SK-N-SH treated with all-trans-retinoic acid at 6 μM for 48 hours (cell line): ENCODE results near the gene ARRDC3.

Experiments
- ATAC-seq: fragments of 200-7000 bp; cut with Tn5 transposase; 3 replicates; pipeline ENCODE4 v1.9.1; 2020; ENCODE audit warnings: mild to moderate bottlenecking, moderate library complexity
- ARNTL ChIP-seq: fragments of 450-650 bp; formaldehyde crosslinking; IDR thresholded peaks from 2 replicates; pipeline ENCODE4 v1.5.0; 2020; ENCODE audit warnings: low read depth, mild to moderate bottlenecking, moderate library complexity, borderline replicate concordance
- BACH2 ChIP-seq: fragments of 250-450 bp; sonication (Bioruptor Pico); IDR thresholded peaks from 2 replicates; pipeline ENCODE4 v1.9.0; 2021; ENCODE audit warnings: mild to moderate bottlenecking, borderline replicate concordance
- CREB5 ChIP-seq: fragments of 250-450 bp; sonication (Bioruptor Pico); IDR thresholded peaks from 2 replicates; pipeline ENCODE4 v1.5.1; 2020; ENCODE audit warnings: low read depth, mild to moderate bottlenecking, moderate library complexity
- CSDC2 ChIP-seq: fragments of 250-450 bp; sonication (Bioruptor Pico); IDR thresholded peaks from 2 replicates; pipeline ENCODE4 v1.5.0; 2020; ENCODE audit warnings: mild to moderate bottlenecking, moderate library complexity
- ESRRG ChIP-seq: fragments of 250-450 bp; sonication (Bioruptor Pico); IDR thresholded peaks from 2 replicates; pipeline ENCODE4 v1.6.1; 2021; ENCODE audit warnings: mild to moderate bottlenecking
- GLIS3 ChIP-seq: fragments of 250-450 bp; sonication (Bioruptor Pico); IDR thresholded peaks from 2 replicates; pipeline ENCODE4 v1.5.0; 2020; ENCODE audit warnings: mild to moderate bottlenecking, moderate library complexity
- ISL1 ChIP-seq: fragments of 250-450 bp; sonication (Bioruptor Pico); IDR thresholded peaks from 2 replicates; pipeline ENCODE4 v2.1.2; 2022; ENCODE audit warnings: mild to moderate bottlenecking, moderate library complexity
- OSR1 ChIP-seq: fragments of 250-450 bp; sonication (Bioruptor Pico); IDR thresholded peaks from 2 replicates; pipeline ENCODE4 v1.8.0; 2022; ENCODE audit warnings: moderate library complexity, mild to moderate bottlenecking, inconsistent platforms
- PATZ1 ChIP-seq: fragments of 250-450 bp; sonication (Bioruptor Pico); IDR thresholded peaks from 2 replicates; pipeline ENCODE4 v1.8.0; 2020; ENCODE audit warnings: mild to moderate bottlenecking, moderate library complexity, borderline replicate concordance
- POU6F1 ChIP-seq: fragments of 250-450 bp; sonication (Bioruptor Pico); IDR thresholded peaks from 2 replicates; pipeline ENCODE4 v1.8.0; 2021; ENCODE audit warnings: low read depth, mild to moderate bottlenecking, moderate library complexity, borderline replicate concordance
- PPARA ChIP-seq: fragments of 250-450 bp; sonication (Bioruptor Pico); IDR thresholded peaks from 2 replicates; pipeline ENCODE4 v1.5.0; 2020; ENCODE audit warnings: mild to moderate bottlenecking, borderline replicate concordance
- RARB ChIP-seq: fragments of 250-450 bp; sonication (Bioruptor Pico); IDR thresholded peaks from 2 replicates; pipeline ENCODE4 v1.8.0; 2021; ENCODE audit warnings: mild to moderate bottlenecking, moderate library complexity
- TCF4 ChIP-seq: fragments of 250-450 bp; sonication (Bioruptor Pico); IDR thresholded peaks from 2 replicates; pipeline ENCODE4 v1.8.0; 2021; ENCODE audit warnings: mild to moderate bottlenecking, moderate library complexity, borderline replicate concordance
- TOX ChIP-seq: fragments of 250-450 bp; sonication (Bioruptor Pico); IDR thresholded peaks from 2 replicates; pipeline ENCODE4 v1.8.0; 2021; ENCODE audit warnings: mild to moderate bottlenecking, moderate library complexity, borderline replicate concordance
- TSHZ2 ChIP-seq: fragments of 250-450 bp; sonication (Bioruptor Pico); IDR thresholded peaks from 2 replicates; pipeline ENCODE4 v1.5.0; 2020; ENCODE audit warnings: mild to moderate bottlenecking, moderate library complexity
- ZC3H10 ChIP-seq: fragments of 250-450 bp; sonication (Bioruptor Pico); IDR thresholded peaks from 2 replicates; pipeline ENCODE4 v1.5.1; 2021; ENCODE audit warnings: mild to moderate bottlenecking, moderate library complexity
- ZFP3 ChIP-seq: fragments of 250-450 bp; sonication (Bioruptor Pico); IDR thresholded peaks from 2 replicates; pipeline ENCODE4 v1.5.0; 2020; ENCODE audit warnings: mild to moderate bottlenecking, moderate library complexity
- ZFP30 ChIP-seq: fragments of 450-650 bp; formaldehyde crosslinking; IDR thresholded peaks from 2 replicates; pipeline ENCODE4 v1.5.0; 2022; ENCODE audit warnings: mild to moderate bottlenecking, moderate library complexity
- ZNF565 ChIP-seq: fragments of 450-650 bp; formaldehyde crosslinking; conservative IDR thresholded peaks from 2 replicates; pipeline ENCODE4 v1.5.0; 2020; ENCODE audit warnings: low read depth, mild to moderate bottlenecking, moderate library complexity
- ZNF70 ChIP-seq: fragments of 450-650 bp; formaldehyde crosslinking; IDR thresholded peaks from 2 replicates; pipeline ENCODE4 v1.5.0; 2020; ENCODE audit warnings: mild to moderate bottlenecking, moderate library complexity

ARRDC3 gene

GRCh38 chr5:91383027-91383955, at the start of gene ARRDC3:
TSS of gene ARRDC3 (minus strand) at chr5:91383317. CDS start at chr5:91383092, 225 bp downstream.
- peak; percentile 73 for ATAC-seq
- TF ChIP-seq PATZ1 (CRISPR knock-in tag) (no peak; the same call in 1 of the 2 replicates), ZNF70 (peak; percentile 50; the same call in 1 of the 2 replicates), CSDC2 (CRISPR knock-in tag) (no peak), ZC3H10 (CRISPR knock-in tag) (0 out of 2 replicates have a peak, but pooled peaks have one; percentile 7), RARB (CRISPR knock-in tag) (peak; percentile 84), ZFP3 (no peak), TSHZ2 (CRISPR knock-in tag) (peak; percentile 37; the same call in 1 of the 2 replicates), ZFP30 (CRISPR knock-in tag) (peak; percentile 34; the same call in 1 of the 2 replicates)

- TF ChIP-seq POU6F1 (CRISPR knock-in tag) = no peak
- no peak for TF ChIP-seq TOX (CRISPR knock-in tag)
- TF ChIP-seq CSDC2 (CRISPR knock-in tag) = no peak
- no peak for TF ChIP-seq ZNF565 (CRISPR knock-in tag)
- no peak for TF ChIP-seq ZNF70
- no peak for TF ChIP-seq BACH2 (CRISPR knock-in tag)
- no peak for TF ChIP-seq ESRRG (CRISPR knock-in tag)
- no peak for TF ChIP-seq GLIS3
- TF ChIP-seq ARNTL (CRISPR knock-in tag) = no peak
- TF ChIP-seq, all 23 proteins: peak for 0
- no peak for ATAC-seq
Observed at GRCh38 chr5:91430949-91431348, 47.8 kb upstream of the ARRDC3 start.

- no peak for ATAC-seq
- no peak for TF ChIP-seq ARNTL (CRISPR knock-in tag)
- no peak for TF ChIP-seq ISL1 (CRISPR knock-in tag)
Observed at GRCh38 chr5:91424638-91425436, 41.7 kb upstream of the ARRDC3 start.

- no peak for ATAC-seq
- TF ChIP-seq CSDC2 (CRISPR knock-in tag) (no peak), POU6F1 (CRISPR knock-in tag) (no peak), ZC3H10 (CRISPR knock-in tag) (no peak), ZFP30 (CRISPR knock-in tag) (no peak), GLIS3 (no peak), TCF4 (CRISPR knock-in tag) (no peak), BACH2 (CRISPR knock-in tag) (no peak), CREB5 (CRISPR knock-in tag) (no peak), TSHZ2 (CRISPR knock-in tag) (no peak), ARNTL (CRISPR knock-in tag) (no peak), ISL1 (CRISPR knock-in tag) (no peak), PPARA (no peak), OSR1 (CRISPR knock-in tag) (no peak), TOX (CRISPR knock-in tag) (no peak)
- TF ChIP-seq, all 23 proteins: peak for 0
Observed at GRCh38 chr5:91423871-91424270, 40.8 kb upstream of the ARRDC3 start.
